ENCODE measurements around the gene IRF6.

The IRF6 gene

GRCh38 chr1:209755926-209756614 is 49.9 kb downstream of the IRF6 start, which contains the start of gene TRAF3IP3:
Gene TRAF3IP3 (plus strand): TSS chr1:209756053. CDS start chr1:209760040, 3,987 bp downstream.
- peak; percentile 82 for DNase-seq

GRCh38 chr1:209755256-209755655 is 50.7 kb downstream of the IRF6 start:
- DNase-seq, result no peak

GRCh38 chr1:209752890-209753289 is 53.1 kb downstream of the IRF6 start:
- no peak for DNase-seq

GRCh38 chr1:209751627-209752231 is 54.2 kb downstream of the IRF6 start:
- peak; percentile 37 for DNase-seq

- DNase-seq, result no peak
Measured at GRCh38 chr1:209749670-209750323, 56.1 kb downstream of the IRF6 start.

- no peak for DNase-seq
Measured at GRCh38 chr1:209749205-209749604, 56.7 kb downstream of the IRF6 start.

GRCh38 chr1:209748620-209749019 is 57.3 kb downstream of the IRF6 start:
- no peak for DNase-seq

- DNase-seq, result peak; percentile 90
Measured at GRCh38 chr1:209747580-209748262, 58.2 kb downstream of the IRF6 start.

GRCh38 chr1:209746451-209747165 is 59.3 kb downstream of the IRF6 start:
- DNase-seq, result no peak

GRCh38 chr1:209743145-209743482 is 62.8 kb downstream of the IRF6 start:
- no peak for DNase-seq

GRCh38 chr1:209742409-209743144 is 63.4 kb downstream of the IRF6 start:
- DNase-seq, result no peak

- DNase-seq, result no peak
Measured at GRCh38 chr1:209741889-209742288, 64.1 kb downstream of the IRF6 start.

GRCh38 chr1:209741193-209741592 is 64.7 kb downstream of the IRF6 start:
- no peak for DNase-seq

GRCh38 chr1:209738270-209738669 is 67.7 kb downstream of the IRF6 start:
- no peak for DNase-seq

GRCh38 chr1:209737118-209737505 is 68.8 kb downstream of the IRF6 start:
- no peak for DNase-seq

GRCh38 chr1:209736490-209737117 is 69.3 kb downstream of the IRF6 start:
- DNase-seq, result no peak
